ENCODE data around the gene SOST.

DNA sequence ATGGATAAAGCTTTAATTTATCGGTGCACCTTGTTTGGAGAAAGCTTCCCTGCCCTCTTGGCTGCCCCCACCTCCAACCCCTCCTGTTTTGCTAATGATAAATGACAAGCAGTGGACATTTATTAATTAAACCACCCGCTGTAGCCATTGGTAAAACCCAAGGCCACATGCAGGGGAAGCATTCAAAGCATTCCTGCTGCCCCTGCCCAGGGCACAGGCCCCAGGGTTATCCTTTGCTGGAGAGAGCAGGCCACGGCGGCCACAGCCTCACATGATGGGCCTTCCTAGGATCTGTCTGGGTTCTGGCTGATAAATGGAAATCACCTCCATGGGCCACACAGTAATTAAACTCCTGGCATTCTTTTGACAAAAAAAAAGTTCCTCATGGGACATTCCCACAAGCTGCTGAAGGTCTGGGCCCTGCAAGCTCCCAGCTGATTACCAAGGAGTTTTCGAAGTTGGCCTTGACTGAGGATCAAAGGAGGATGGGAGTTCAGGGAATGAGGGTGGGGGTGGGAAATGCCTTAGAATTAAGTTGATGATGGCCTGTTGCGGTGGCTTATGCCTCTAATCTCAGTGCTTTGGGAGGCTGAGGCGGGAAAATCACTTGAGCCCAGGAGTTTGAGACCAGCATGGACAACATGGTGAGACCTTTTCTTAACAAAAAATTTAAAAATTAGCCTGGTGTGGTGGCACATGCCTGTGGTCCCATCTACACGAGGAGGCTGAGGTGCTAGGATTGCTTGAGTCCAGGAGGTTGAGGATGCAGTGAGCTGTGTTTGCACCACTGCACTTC lies 35.5 kb downstream of the SOST start:
- TF ChIP-seq REST (IDR thresholded peaks at IDR 0.05): no peak
- TF ChIP-seq SREBF2 (IDR thresholded peaks at IDR 0.05): no peak
- no peak for TF ChIP-seq CTCF (IDR thresholded peaks at IDR 0.05)
- no peak for TF ChIP-seq POLR2A (IDR thresholded peaks at IDR 0.05; ENCODE audit: low read length)
- no peak for TF ChIP-seq CEBPB (IDR thresholded peaks at IDR 0.05)
